Stimulated activated naive CD4-positive, alpha-beta T cell (primary cell): ENCODE results near the gene SF1.
A peak's percentile ranks its signal among the peaks of the same experiment; 100 is the strongest.

Experiments
- DNase-seq, 6 experiments: peaks; one replicate each; lab custom pipeline; 2025; lab: John Stamatoyannopoulos, UW

The SF1 gene

DNA sequence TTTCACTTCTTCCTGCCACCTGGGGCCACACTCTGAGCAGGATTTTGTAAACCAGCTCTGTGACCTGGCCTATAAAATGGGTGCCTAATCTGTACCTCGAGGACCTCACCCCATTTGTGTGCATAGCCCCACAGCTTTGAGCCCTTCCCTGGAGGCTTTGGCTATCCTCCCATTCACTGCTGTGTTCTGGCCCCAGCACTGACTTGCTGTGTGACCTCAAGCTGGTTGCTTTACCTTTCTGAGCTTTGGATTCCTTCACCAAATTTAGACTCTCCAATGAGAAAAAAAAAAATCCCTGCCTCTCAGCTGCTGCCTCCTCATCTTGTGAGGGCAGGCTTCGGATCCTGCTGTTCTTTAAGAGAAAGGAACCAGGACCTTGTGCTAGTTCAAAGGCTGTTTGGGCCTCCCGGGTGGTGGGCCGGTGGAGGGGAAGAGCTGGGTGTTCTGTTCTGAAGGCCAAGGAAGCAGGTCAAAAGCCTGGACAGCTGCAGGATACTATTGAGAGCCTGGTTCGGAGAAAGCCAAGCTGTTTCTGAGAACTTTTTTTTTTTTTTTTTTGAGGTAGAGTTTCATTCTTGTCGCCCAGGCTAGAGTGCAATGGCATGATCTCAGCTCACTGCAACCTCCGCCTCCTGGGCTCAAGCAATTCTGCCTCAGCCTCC, 17.5 kb downstream of the SF1 start:
- DNase-seq = peak in 2 of 6 experiments; percentile 47 to 48

- peak in 1 of 6 experiments; percentile 37 for DNase-seq
These were observed 18.3 kb downstream of the SF1 start, which contains the start of gene PYGM for GRCh38 chr11:64759722-64760719. Gene PYGM, minus strand, starts transcription at chr11:64759974. Its CDS starts 76 bp downstream, at chr11:64759898.

GRCh38 chr11:64759131-64759721, 19.1 kb downstream of the SF1 start:
- DNase-seq = no peak

GRCh38 chr11:64758330-64759079, 19.8 kb downstream of the SF1 start:
- no peak for DNase-seq

DNA sequence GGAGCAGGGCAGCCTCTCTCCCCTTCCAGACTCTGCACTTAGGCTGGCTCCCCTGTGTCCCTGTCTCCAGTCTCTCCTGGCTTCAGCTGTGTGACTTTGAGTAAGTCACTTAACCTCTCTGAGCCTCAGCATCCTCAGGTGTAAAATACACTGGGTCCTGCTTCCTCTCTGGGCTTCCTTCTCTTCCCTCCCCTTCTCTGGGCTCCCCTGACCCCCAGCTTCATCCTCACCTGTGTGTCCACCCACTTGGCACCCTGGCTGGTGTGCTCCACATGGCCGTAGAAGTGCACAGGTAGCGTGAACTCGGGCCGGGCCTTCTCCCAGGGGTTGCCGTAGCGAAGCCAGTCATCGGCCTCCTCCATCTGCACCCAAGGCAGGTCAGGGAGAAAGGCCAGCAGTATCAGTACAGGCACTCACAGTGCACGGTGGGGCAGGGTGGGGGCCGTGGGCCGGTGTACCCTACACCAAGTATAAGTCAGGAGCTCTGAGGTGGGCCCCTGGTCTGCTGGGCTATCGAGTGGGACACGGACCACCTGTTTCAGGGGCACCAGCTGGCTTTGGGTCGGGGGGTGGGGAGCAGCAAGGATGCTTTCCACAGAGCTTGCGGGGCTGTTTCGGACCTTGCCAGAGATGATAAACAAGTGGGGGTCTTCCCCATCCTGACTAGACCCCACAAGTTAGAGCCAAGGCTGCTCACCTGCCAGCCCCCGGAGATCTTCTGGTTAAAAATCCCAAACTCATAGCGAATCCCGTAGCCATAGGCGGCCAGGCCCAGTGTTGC, 20.6 kb downstream of the SF1 start:
- DNase-seq = no peak

- no peak for DNase-seq
These were observed 22.5 kb downstream of the SF1 start for GRCh38 chr11:64755681-64756361.

DNA sequence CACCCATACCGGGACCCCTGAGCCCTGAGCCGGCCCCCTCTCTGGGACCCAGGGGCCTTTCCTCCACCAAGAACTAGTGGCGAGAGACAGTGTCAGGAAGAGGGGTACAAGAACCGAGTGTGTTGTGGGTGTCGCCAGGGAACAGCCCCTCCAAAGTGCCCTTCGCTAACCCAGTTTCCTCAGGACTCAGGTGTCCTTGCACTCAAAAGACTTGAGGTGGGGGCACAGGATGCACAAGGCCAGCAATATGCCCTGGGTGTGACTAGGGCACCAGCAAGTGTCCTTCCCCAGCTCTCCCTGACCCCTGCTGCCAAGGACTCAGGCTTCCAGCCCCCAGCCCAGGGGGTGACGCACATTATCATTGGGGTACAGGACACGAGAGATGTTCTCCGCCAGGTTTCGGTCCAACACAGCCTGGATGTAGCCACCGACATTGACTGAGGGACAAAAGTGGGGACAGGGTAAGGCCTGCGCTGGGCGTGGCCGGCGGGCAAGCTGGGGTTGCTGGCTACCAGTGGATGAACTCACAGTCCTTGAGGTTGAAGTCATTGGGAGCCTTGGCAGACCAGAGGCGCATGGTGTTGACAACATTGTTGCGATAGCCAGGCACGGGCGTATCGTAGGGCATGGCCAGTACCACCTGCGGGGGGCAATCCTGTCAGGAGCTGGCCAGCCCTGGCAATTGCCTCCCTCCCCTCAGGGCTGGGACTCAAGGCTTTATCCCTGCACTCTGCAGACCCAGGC, 23.3 kb downstream of the SF1 start:
- DNase-seq = no peak

DNA sequence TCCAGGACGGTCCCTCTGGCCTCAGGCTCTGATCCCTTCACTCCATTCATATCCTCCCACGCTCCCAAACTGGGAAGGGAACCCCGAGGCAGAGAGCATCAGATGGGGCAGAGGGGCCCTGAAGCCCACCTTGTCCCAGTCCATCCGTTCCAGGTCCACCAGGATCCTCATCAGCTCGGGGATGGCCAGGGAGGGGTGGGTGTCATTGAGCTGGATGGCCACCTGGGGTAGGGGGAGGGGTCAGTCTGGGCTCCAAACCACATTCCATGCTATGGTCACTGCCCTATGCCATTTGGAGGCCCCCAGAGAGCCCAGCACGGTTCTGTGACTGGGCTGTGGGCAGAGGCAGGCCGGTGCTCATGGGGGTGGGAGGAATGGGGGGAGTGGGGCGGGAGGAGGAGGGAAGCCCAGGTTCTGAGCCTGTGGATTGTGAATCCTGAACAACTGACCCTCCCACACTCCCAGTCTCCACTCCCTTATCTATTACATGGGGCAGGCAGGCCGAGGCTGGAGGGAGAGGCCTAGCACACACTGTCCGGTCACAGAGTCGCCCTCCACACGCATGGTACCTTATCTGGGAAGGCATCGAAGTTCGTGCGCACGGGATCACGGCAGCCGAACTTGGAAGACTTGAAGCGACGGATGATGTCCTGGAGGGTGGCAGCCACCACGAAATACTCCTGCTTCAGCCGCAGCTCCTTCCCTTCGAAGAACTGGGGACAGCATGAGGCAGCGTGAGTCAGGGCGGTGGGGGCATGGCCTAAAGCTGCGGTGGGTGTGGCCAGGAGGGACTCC, 24.0 kb downstream of the SF1 start:
- DNase-seq = no peak

- no peak for DNase-seq
These were observed 24.8 kb downstream of the SF1 start for GRCh38 chr11:64753380-64754123.

DNA sequence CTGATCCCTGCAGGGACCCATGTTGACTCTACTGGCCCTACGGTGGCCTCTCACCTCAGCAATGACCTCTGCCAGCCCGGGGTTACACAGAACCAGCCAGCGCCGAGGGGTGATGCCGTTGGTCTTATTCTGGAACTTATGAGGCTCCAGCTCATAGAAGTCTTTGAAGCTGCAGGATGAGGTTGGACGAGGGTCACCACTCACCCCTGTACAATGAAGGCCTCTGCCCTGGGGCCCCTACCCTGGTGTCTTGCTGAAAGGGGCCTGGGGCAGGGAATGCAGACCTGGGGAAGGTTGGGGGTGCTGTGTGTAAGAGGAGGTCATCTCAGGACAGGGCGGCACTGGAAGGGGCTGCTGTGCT, 25.3 kb downstream of the SF1 start:
- no peak for DNase-seq

- DNase-seq = no peak
These were observed 26.0 kb downstream of the SF1 start for GRCh38 chr11:64752175-64752970.

DNA sequence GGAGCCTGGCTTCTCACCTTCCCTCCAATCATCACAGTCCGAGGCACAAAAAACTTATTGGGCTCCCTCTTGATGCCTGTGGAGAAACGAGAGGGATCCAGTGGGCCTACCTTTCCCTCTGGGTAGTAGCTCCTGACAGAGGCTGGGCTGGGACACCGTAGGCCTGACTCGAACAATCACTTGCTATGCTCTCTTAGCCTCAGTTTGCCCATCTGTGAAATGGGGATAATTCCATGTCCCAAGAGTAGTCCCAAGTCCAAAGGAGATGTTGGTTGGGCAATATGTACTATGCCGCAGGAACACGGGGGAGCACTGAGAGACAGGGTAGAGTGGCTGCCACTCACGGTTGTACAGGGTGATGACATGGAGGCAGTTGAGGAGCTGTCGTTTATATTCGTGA, 26.8 kb downstream of the SF1 start:
- DNase-seq = no peak

DNA sequence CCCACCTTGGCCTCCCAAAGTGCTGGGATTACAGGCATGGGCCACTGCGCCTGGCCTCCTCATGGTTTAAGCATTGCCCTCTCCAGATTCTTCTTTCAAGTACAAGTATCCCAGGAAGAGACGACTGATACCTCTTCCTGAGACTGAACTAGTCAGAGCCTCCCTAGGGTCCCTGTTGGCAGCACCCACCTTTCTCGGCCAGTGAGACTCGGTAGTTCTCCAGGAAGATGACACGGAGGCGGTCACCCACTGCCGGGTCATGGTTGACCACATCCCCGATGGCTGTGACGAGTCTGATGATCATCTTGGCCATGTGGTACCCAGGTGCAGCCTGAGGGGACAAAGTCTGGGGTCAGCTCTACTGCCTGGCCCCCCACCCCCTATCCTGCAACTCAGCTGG, 27.2 kb downstream of the SF1 start:
- DNase-seq = no peak

- DNase-seq = peak in 3 of 6 experiments; percentile 22 to 46 (median 44)
These were observed 27.8 kb downstream of the SF1 start for GRCh38 chr11:64750361-64751054.

DNA sequence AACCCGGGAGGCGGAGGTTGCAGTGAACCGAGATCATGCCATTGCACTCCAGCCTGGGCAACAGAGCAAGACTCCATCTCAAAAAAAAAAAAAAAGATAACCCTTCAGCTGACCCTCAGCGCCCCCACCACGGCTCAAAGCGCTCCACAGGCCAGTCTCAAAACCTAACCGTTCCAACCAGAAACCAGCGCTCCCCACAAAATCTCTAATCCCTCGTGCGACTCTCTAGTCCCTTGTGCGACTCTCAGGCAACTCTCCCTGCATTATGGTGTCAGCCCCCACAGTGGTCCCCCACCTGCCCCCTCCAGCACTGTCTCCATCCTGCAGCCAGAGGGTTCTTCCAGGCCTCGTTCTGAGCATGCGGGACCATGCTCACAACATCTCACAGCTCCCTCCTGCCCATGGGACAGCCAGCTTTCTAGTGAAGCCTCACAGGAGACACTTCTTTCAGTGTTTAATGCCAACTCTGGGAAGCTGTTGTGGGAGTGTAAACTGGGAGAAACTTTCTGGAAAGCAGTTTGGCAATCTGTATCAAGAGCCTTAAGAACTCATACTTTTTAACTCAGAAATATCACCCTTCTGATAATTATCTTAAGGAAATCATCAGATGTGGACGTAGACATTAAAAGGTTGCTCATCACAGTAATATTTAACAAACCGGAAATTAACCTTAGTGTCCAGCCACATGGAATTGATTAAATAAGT, 30.2 kb downstream of the SF1 start:
- no peak for DNase-seq

GRCh38 chr11:64746486-64746885, 31.9 kb downstream of the SF1 start:
- no peak for DNase-seq
